Liver (tissue), 3 donors: ENCODE data around the gene FSIP1.

Experiments
- ATF3 ChIP-seq: IDR thresholded peaks from 2 replicates; pipeline ENCODE4 v1.6.1; 2016; ENCODE audit warnings: antibody characterized with exemption
- CTCF ChIP-seq: fragments of 150-350 bp; IDR thresholded peaks from 2 replicates; pipeline ENCODE4 v1.5.1; 2017; ENCODE audit warnings: improper control_type of control experiment, low read depth, low read length; ENCODE audit not compliant: missing input control
- FOXA2 ChIP-seq: IDR thresholded peaks from 2 replicates; pipeline ENCODE4 v1.6.1; 2016; ENCODE audit warnings: antibody characterized with exemption
- GABPA ChIP-seq, 2 donors: IDR thresholded peaks in 1 of 2; conservative IDR thresholded peaks in 1 of 2; 2 replicates each; pipeline ENCODE4 v1.6.1; 2016; ENCODE audit warnings: antibody characterized with exemption in 2 of 2, mild to moderate bottlenecking in 1 of 2, moderate library complexity in 1 of 2
- RAD21 ChIP-seq, 2 donors: IDR thresholded peaks; 2 replicates each; pipeline ENCODE4 v1.6.1; 2016; ENCODE audit warnings: antibody characterized with exemption in 2 of 2, mild to moderate bottlenecking in 2 of 2
- TAF1 ChIP-seq: conservative IDR thresholded peaks from 2 replicates; pipeline ENCODE4 v1.6.1; 2016; ENCODE audit warnings: antibody characterized with exemption, mild to moderate bottlenecking
- YY1 ChIP-seq: IDR thresholded peaks from 2 replicates; pipeline ENCODE4 v1.6.1; 2016; ENCODE audit warnings: antibody characterized with exemption, mild to moderate bottlenecking
- donor health status: healthy.
- donor health status: healthy.

GRCh38 chr15:39573287-39573686, 209.4 kb downstream of the FSIP1 start:
- TF ChIP-seq RAD21 (IDR thresholded peaks at IDR 0.05) (no peak), CTCF (no peak), FOXA2 (no peak), TAF1 (no peak), GABPA (IDR thresholded peaks at IDR 0.05 in 1 of 2, conservative IDR thresholded peaks at IDR 0.05 in 1 of 2) (no peak), ATF3 (no peak), YY1 (no peak)
